Endothelial cell of hepatic sinusoid (primary cell): ENCODE results near the gene ASAP2.

Source experiments
- in situ Hi-C: cut with HindIII; loops from 2 replicates; pipeline ENCODE4 v1.10.0; 2017; ENCODE audit warnings: low sequenced_read_pairs

The ASAP2 gene

GRCh38 chr2:9335322-9335832 is 128.8 kb downstream of the ASAP2 start:
- in situ Hi-C loops, result no loop called here

GRCh38 chr2:9336241-9336575 is 129.6 kb downstream of the ASAP2 start:
- in situ Hi-C loops, result no loop called here

GRCh38 chr2:9336576-9337314 is 130.1 kb downstream of the ASAP2 start:
- in situ Hi-C loops, result no loop called here

GRCh38 chr2:9337901-9338300 is 131.3 kb downstream of the ASAP2 start:
- in situ Hi-C loops, result no loop called here

- in situ Hi-C loops, result no loop called here
These were observed 134.8 kb downstream of the ASAP2 start for GRCh38 chr2:9341337-9341887.

- in situ Hi-C loops, result no loop called here
These were observed 136.0 kb downstream of the ASAP2 start for GRCh38 chr2:9342659-9343058.

GRCh38 chr2:9343524-9343923 is 136.9 kb downstream of the ASAP2 start:
- in situ Hi-C loops, result no loop called here

GRCh38 chr2:9344434-9344833 is 137.8 kb downstream of the ASAP2 start:
- in situ Hi-C loops, result no loop called here

GRCh38 chr2:9345343-9345742 is 138.7 kb downstream of the ASAP2 start:
- in situ Hi-C loops, result no loop called here

GRCh38 chr2:9345997-9346396 is 139.4 kb downstream of the ASAP2 start:
- in situ Hi-C loops, result no loop called here

GRCh38 chr2:9346885-9347284 is 140.3 kb downstream of the ASAP2 start:
- in situ Hi-C loops, result no loop called here

GRCh38 chr2:9347411-9347881 is 140.8 kb downstream of the ASAP2 start:
- in situ Hi-C loops, result no loop called here

GRCh38 chr2:9354318-9354717 is 147.7 kb downstream of the ASAP2 start:
- in situ Hi-C loops, result no loop called here

- in situ Hi-C loops, result no loop called here
These were observed 148.7 kb downstream of the ASAP2 start for GRCh38 chr2:9355270-9355669.

GRCh38 chr2:9355716-9356115 is 149.1 kb downstream of the ASAP2 start:
- in situ Hi-C loops, result no loop called here

GRCh38 chr2:9356261-9356660 is 149.6 kb downstream of the ASAP2 start:
- in situ Hi-C loops, result no loop called here

GRCh38 chr2:9358846-9359245 is 152.2 kb downstream of the ASAP2 start:
- in situ Hi-C loops, result no loop called here

- in situ Hi-C loops, result no loop called here
These were observed 152.9 kb downstream of the ASAP2 start for GRCh38 chr2:9359463-9359862.

GRCh38 chr2:9360110-9360509 is 153.5 kb downstream of the ASAP2 start:
- in situ Hi-C loops, result no loop called here

GRCh38 chr2:9360701-9361100 is 154.1 kb downstream of the ASAP2 start:
- in situ Hi-C loops, result no loop called here

GRCh38 chr2:9364373-9364772 is 157.8 kb downstream of the ASAP2 start:
- in situ Hi-C loops, result no loop called here

- in situ Hi-C loops, result no loop called here
These were observed 158.3 kb downstream of the ASAP2 start for GRCh38 chr2:9364791-9365497.
